ENCODE results near the gene CYTH1.

Gene CYTH1

DNA sequence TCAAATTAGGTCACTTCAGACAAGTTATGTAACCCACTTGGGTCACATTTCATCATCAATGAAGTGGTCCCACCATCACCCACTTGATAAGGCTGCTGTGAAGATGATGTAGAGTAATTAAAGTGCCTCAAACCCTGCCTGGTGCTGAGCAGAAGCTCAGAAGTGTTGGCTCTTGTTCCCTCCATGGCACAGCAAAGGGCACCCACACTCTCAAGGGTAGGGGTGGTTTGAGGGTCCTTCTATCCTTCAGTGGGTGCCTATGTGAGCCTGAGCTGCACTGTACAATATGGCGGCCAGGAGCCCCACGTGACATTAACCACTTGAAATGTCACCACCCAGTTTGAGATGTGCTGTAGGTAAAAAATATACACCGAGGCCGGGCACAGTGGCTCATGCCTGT is 71.5 kb downstream of the CYTH1 start:
- no peak for DNase-seq

DNA sequence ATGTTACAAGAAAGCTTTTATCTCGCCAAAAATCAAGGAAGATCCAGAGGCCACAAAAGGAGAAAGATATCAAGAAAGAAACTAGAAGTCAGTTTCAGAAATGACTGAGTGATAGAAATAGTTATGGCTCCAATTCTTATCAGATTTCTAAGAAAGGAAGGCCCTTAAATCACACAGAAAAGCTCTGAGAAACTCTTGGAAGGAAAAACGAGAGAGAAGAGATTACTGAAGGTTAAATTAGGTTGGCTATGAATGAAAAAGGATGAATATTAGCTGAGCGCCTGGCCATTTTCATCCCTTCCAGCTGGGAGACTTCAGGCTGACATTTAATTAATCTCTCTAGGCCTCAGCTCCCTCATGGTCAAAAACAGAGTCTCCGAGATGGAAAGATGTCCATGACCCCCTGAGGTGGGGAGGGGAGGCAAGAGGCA is 72.3 kb downstream of the CYTH1 start:
- no peak for DNase-seq

DNA sequence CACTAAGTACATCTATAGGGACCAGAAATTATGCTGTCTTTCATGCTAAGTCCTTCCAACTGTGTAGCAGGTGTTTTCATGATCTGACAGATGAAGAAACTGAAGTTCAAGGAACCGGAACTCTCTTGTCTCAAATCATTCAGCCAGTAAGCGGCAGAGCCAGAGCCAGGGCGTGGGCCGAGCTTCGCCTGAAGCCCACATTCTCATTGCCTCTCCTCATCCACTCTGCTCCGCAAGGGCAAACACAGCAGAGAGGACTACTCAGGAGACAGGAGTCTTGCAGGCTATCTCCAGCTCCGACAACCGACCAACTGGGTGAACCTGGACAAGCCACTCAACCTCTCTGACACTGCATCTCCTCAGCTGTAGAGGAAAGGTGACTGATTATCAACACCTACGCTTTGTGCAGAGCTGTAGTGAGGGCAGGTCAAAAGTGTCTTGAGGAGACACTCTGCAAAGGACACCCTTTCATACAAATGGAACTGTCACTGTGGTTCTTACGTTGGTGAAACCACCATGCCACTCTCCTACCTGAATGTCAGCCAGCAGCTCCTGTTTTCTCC is 72.9 kb downstream of the CYTH1 start:
- DNase-seq = peak; percentile 41

DNA sequence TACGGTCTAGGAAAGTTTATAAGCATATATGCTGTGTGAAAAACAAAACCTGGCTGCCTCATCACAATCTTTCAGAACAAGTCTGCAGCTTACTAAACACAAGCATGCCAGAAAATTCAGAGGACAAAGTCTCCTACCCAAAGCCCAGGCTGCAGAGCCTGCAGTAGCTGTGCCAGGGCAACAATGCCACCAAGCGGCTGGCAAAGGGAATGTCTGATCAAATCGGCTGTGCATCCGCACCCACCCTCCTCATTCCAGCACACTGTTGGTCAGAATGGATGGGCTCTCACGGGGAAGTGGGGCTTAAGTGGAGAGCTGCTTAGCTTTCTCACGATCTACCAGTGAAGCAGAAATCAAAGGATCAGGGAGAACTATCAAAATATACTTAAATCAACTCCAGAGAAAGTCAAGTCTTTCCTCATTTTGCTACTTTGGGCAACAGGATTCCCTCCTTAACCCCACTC is 73.5 kb downstream of the CYTH1 start:
- DNase-seq = peak; percentile 69

GRCh38 chr17:78707923-78708322 is 74.2 kb downstream of the CYTH1 start:
- DNase-seq = no peak

DNA sequence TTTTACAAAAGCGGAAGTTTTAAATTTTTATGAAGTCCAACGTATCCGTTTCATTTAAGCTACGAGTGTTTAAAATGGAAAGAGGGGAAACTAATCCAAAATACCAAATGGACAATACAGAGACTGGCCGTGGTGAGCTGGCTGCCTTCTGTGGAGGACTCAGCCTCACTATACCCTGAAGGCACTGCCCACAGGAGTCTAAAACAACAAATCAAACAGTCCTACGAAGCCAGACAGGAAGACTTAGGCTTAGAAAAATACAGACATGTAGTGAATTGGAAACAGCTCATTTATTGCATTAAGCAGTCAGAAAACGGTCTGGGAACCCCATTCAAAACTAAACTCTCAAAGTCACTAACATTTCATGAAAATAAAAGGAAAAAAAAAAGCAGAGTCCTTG is 75.1 kb downstream of the CYTH1 start:
- no peak for DNase-seq

GRCh38 chr17:78706271-78706915 is 75.7 kb downstream of the CYTH1 start:
- DNase-seq = no peak

- DNase-seq = no peak
These were observed 77.0 kb downstream of the CYTH1 start for GRCh38 chr17:78705071-78705470.

DNA sequence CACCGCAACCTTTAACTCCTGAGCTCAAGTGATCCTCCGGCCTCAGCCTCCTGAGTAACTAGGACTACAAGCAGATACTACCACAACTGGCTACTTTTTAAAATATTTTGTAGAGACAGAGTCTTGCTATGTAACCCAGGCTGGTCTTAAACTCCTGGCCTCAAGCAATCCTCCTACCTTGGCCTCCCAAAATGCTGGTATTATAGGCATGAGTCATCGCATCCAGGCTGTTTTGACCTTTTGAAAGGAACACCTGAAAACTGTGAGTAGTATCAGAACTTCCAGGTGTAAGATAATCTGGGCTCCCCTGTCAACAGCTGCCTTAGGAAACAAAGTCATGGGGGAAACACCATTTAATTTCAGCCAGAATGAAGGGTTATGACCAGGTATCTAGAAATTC is 77.5 kb downstream of the CYTH1 start:
- DNase-seq = no peak

- DNase-seq = no peak
These were observed 84.3 kb downstream of the CYTH1 start for GRCh38 chr17:78697554-78698343.

- DNase-seq = no peak
These were observed 85.0 kb downstream of the CYTH1 start for GRCh38 chr17:78697122-78697521.

- no peak for DNase-seq
These were observed 85.8 kb downstream of the CYTH1 start for GRCh38 chr17:78696016-78696982.

DNA sequence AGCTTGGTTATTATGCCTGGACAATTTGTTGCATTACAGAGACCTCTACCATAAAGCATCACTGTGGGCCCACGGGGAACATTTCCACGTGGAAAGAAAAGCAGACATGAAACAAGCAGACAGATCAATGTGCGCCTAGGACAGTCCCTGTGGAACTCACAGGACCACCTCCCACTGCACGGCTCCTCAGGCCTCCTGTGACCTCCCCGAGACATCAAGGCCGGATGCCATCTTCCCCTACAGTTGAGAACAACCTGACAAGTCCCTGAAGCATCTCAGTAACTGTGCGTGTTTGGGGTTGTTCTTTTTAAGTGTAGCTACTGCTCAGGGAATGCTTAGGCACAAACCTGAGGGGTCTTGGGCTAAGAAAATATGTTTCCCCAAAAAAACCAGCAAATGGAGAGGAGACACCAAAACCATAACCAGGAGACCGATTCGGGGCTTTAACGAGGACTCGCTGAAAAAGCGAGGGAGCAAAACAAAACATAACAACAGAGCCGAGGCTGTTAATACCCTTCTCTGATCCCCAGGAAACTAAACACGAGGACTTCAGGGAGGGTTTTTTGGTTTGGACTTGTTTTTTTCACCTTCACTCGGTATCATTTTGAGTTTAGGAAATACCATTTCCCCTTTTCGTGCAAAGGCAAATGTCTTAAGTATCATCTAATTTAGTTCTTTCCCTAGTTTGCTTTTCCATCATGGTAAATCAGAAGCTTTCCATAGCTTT is 87.1 kb downstream of the CYTH1 start:
- no peak for DNase-seq

GRCh38 chr17:78693346-78694083 is 88.6 kb downstream of the CYTH1 start:
- no peak for DNase-seq

GRCh38 chr17:78692460-78693010 is 89.5 kb downstream of the CYTH1 start:
- DNase-seq = no peak

- DNase-seq = no peak
These were observed 93.0 kb downstream of the CYTH1 start for GRCh38 chr17:78689029-78689428.

GRCh38 chr17:78687944-78688343 is 94.1 kb downstream of the CYTH1 start:
- DNase-seq = no peak

DNA sequence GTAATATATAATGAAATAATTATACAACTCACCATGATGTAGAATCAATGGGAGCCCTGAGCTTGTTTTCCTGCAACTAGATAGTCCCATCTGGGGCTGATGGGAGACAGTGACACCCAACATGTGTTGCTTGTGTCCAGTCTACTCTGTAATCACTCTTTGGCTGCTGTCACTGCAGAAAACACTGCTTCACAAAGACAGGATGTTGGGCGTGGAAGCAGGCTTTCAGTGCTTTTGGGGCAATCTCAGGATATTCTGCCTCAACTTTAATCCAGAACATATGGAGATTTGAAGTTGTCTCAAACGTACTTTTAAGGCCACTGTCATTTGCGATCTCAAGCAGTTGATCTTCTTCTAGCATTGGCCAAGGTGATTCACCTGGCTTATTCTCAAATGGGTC is 94.9 kb downstream of the CYTH1 start:
- DNase-seq = no peak

DNA sequence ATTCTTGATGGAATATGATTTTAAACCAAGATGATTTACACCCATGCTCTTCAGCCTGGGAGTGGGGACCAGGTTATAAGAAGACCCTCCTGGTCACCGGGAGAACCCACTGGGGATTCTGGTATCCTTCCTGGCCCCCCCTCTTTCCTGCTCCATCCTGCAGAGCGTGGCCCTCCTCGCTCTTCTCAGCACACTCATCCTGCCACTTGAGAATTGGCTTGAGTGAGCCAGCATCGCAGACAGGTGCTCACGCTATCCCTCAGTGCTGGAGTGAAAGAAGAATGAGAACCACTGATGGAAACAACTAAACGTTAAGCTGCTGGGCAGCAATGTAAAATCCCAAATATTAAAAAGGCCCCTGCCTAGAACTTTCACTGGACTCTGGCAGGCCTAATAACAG is 98.0 kb downstream of the CYTH1 start:
- DNase-seq = no peak

DNA sequence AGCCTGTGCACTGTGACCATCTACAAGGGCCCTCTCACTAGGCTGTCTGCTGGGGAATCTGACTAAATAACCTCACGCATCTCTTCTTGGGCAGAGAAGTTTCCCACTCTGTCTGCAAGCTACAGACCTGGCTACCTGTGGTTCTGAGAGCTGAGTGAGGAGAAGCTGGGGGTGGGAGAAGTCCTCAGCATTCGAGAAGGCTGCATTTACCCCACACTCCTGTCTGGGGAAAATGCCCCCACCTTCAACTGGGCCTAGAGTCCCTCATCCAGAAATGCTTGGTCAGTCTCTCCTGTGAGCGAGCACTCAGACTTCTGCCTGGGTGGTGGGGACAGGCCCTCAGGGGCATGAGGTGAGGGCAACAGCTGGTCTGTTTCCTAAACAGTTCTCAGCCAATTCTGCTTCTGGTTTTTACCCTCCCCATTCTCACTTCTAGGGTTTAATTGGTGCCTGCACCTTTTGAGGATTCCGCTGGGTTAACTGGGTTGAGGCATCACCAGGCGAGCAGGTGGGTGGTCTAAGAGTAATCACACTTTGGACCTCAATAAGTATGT is 98.6 kb downstream of the CYTH1 start:
- DNase-seq = no peak

- no peak for DNase-seq
These were observed 99.7 kb downstream of the CYTH1 start for GRCh38 chr17:78682363-78682762.
